Liver (tissue), 9 donors: ENCODE measurements around the gene KPNA6. TPM values are rescaled to one million over a fixed set of nuclear protein-coding genes. Genes with fewer than 3 reads are reported as not detected.

Experiments
- DNase-seq: peaks from one replicate; pipeline ENCODE4 v3.0.0-alpha.2; 2017; ENCODE audit warnings: low spot score
- H3K27ac ChIP-seq, 2 donors: one replicate each; pipeline ENCODE4 v1.7.0; 2013; ENCODE audit warnings: inconsistent platforms in 2 of 2, low read length in 2 of 2, control low read depth in 1 of 2, low read depth in 1 of 2, mild to moderate bottlenecking in 1 of 2
- H3K27me3 ChIP-seq, 4 donors: one replicate each; pipeline versions ENCODE4 v1.6.1 to v1.7.0; 2013; ENCODE audit warnings: low read length in 3 of 4, inconsistent platforms in 1 of 4, mild to moderate bottlenecking in 1 of 4, moderate library complexity in 1 of 4; ENCODE audit not compliant: control insufficient read depth in 4 of 4, insufficient read depth in 4 of 4
- H3K36me3 ChIP-seq, 4 donors: one replicate each; pipeline versions ENCODE4 v1.6.1 to v1.7.0; 2013; ENCODE audit warnings: low read length in 3 of 4, mild to moderate bottlenecking in 3 of 4, low read depth in 1 of 4, moderate library complexity in 1 of 4; ENCODE audit not compliant: control insufficient read depth in 4 of 4, insufficient read depth in 3 of 4
- H3K4me1 ChIP-seq, 4 donors: one replicate each; pipeline versions ENCODE4 v1.6.1 to v1.7.0; 2013; ENCODE audit warnings: low read length in 3 of 4, mild to moderate bottlenecking in 3 of 4, moderate library complexity in 1 of 4; ENCODE audit not compliant: control insufficient read depth in 4 of 4, insufficient read depth in 4 of 4
- H3K4me3 ChIP-seq, 3 donors: one replicate each; pipeline versions ENCODE4 v1.6.1 to v1.7.0; 2013; ENCODE audit warnings: low read length in 3 of 3, control low read depth in 1 of 3, low read depth in 1 of 3, mild to moderate bottlenecking in 1 of 3
- H3K9ac ChIP-seq, 2 donors: one replicate each; pipeline ENCODE4 v1.7.0; 2013; ENCODE audit warnings: low read length in 2 of 2, mild to moderate bottlenecking in 2 of 2, moderate library complexity in 2 of 2, control low read depth in 1 of 2, low read depth in 1 of 2
- H3K9me3 ChIP-seq, 4 donors: one replicate each; pipeline versions ENCODE4 v1.6.1 to v1.7.0; 2013; ENCODE audit warnings: low read length in 3 of 4; ENCODE audit not compliant: control insufficient read depth in 4 of 4
- ATF3 ChIP-seq: IDR thresholded peaks from 2 replicates; pipeline ENCODE4 v1.6.1; 2016; ENCODE audit warnings: antibody characterized with exemption
- EGR1 ChIP-seq, 2 donors: IDR thresholded peaks; 2 replicates each; pipeline ENCODE4 v1.6.1; 2016 to 2018; ENCODE audit warnings: antibody characterized with exemption in 2 of 2, low read depth in 2 of 2
- FOXA1 ChIP-seq: IDR thresholded peaks from 2 replicates; pipeline ENCODE4 v1.6.1; 2016; ENCODE audit warnings: antibody characterized with exemption
- FOXA2 ChIP-seq: IDR thresholded peaks from 2 replicates; pipeline ENCODE4 v1.6.1; 2016; ENCODE audit warnings: antibody characterized with exemption
- GABPA ChIP-seq, 2 donors: IDR thresholded peaks in 1 of 2; conservative IDR thresholded peaks in 1 of 2; 2 replicates each; pipeline ENCODE4 v1.6.1; 2016; ENCODE audit warnings: antibody characterized with exemption in 2 of 2, mild to moderate bottlenecking in 1 of 2, moderate library complexity in 1 of 2
- HNF4A ChIP-seq, 2 donors: conservative IDR thresholded peaks; 2 replicates each; pipeline ENCODE4 v1.6.1; 2016; ENCODE audit warnings: antibody characterized with exemption in 2 of 2, mild to moderate bottlenecking in 2 of 2
- HNF4G ChIP-seq: IDR thresholded peaks from 2 replicates; pipeline ENCODE4 v1.6.1; 2016; ENCODE audit warnings: antibody characterized with exemption
- JUND ChIP-seq, 2 donors: IDR thresholded peaks; 2 replicates each; pipeline ENCODE4 v1.6.1; 2016; ENCODE audit warnings: antibody characterized with exemption in 2 of 2
- MAX ChIP-seq: IDR thresholded peaks from 2 replicates; pipeline ENCODE4 v1.6.1; 2016; ENCODE audit warnings: antibody characterized with exemption
- NR2F2 ChIP-seq: IDR thresholded peaks from 2 replicates; pipeline ENCODE4 v1.6.1; 2016; ENCODE audit warnings: antibody characterized with exemption
- RAD21 ChIP-seq, 2 donors: IDR thresholded peaks; 2 replicates each; pipeline ENCODE4 v1.6.1; 2016; ENCODE audit warnings: antibody characterized with exemption in 2 of 2, mild to moderate bottlenecking in 2 of 2
- REST ChIP-seq: IDR thresholded peaks from 2 replicates; pipeline ENCODE4 v1.6.1; 2016; ENCODE audit warnings: antibody characterized with exemption, mild to moderate bottlenecking
- RXRA ChIP-seq, 2 donors: IDR thresholded peaks; 2 replicates each; pipeline ENCODE4 v1.6.1; 2017 to 2018; ENCODE audit warnings: antibody characterized with exemption in 2 of 2, mild to moderate bottlenecking in 1 of 2
- SP1 ChIP-seq: IDR thresholded peaks from 2 replicates; pipeline ENCODE4 v1.6.1; 2018; ENCODE audit warnings: antibody characterized with exemption, mild to moderate bottlenecking
- TAF1 ChIP-seq: conservative IDR thresholded peaks from 2 replicates; pipeline ENCODE4 v1.6.1; 2016; ENCODE audit warnings: antibody characterized with exemption, mild to moderate bottlenecking
- YY1 ChIP-seq: IDR thresholded peaks from 2 replicates; pipeline ENCODE4 v1.6.1; 2016; ENCODE audit warnings: antibody characterized with exemption, mild to moderate bottlenecking
- ZBTB33 ChIP-seq: IDR thresholded peaks from 2 replicates; pipeline ENCODE4 v1.6.1; 2016; ENCODE audit warnings: antibody characterized with exemption
- WGBS: extraction: QIAGEN DNeasy Blood & Tissue Kit; methylation state at CpG from one replicate; pipeline ENCODE4 v1.1.7; 2013; 5-methylcytosine and 5-hydroxymethylcytosine counted together
- polyA plus RNA-seq, 2 donors: library from polyadenylated mRNA; stranded (reverse) in 1 of 2; unstranded in 1 of 2; fragments of 200-250 nt in 1 of 2; fragments of >200 nt in 1 of 2; fragmentation: Nextera tagmentation in 1 of 2; extraction: Ambion mirVana in 1 of 2; gene quantifications; one replicate each; pipeline versions ENCODE4 v1.2.1 to v1.2.3, GENCODE V29; 2013 to 2015
- total RNA-seq, 2 donors: library from RNA; depleted of rRNA; stranded (reverse); fragments of >200 nt; gene quantifications; one replicate each; pipeline ENCODE4 v1.2.3, GENCODE V29; 2014
- donor health status: healthy.
- donor health status: healthy.
- donor health status: healthy.
- donor health status: healthy.
- donor health status: healthy.

Gene KPNA6
- total and polyA plus RNA-seq, 4 donors = 9.3 to 23.2 (median 16.7) TPM

- H3K9ac ChIP-seq = no peak overlapping the region
- TF ChIP-seq RAD21 (IDR thresholded peaks at IDR 0.05) = no peak
- TF ChIP-seq NR2F2 = no peak
- no peak for TF ChIP-seq REST
- H3K9me3 ChIP-seq = no peaks in the 10 kb centered on the region
- H3K4me3 ChIP-seq = no peak overlapping the region
- H3K36me3 ChIP-seq = peaks cover 0 to 13% (median 4%) of the 10 kb centered on the region in 4 donors
- H3K27me3 ChIP-seq = no peaks in the 10 kb centered on the region
- H3K4me1 ChIP-seq = peaks cover 13 to 22% (median 17%) of the 10 kb centered on the region in 4 donors
- DNase-seq = no peak
- 96% methylated on average over 7 of the region's 7 CpGs for WGBS
- no peak overlapping the region for H3K27ac ChIP-seq
Observed at GRCh38 chr1:32219022-32219421, 111.2 kb downstream of the KPNA6 start.

GRCh38 chr1:32220746-32221580 is 113.1 kb downstream of the KPNA6 start:
- no peak for DNase-seq
- Histone ChIP-seq H3K27me3 (no peaks in the 10 kb centered on the region), H3K36me3 (peaks cover under 1 to 14% (median 5%) of the 10 kb centered on the region in 4 donors), H3K9me3 (no peaks in the 10 kb centered on the region), H3K27ac (no peak overlapping the region), H3K4me3 (peak overlapping the region; percentile 85 to 94 (median 92)), H3K4me1 (peaks cover 13 to 26% (median 23%) of the 10 kb centered on the region in 4 donors), H3K9ac (peak overlapping the region; percentile 69 to 70)
- TF ChIP-seq ZBTB33 (no peak), YY1 (no peak), REST (no peak), HNF4A (conservative IDR thresholded peaks at IDR 0.05) (no peak), HNF4G (no peak), RAD21 (IDR thresholded peaks at IDR 0.05) (no peak), FOXA1 (no peak), ATF3 (no peak), GABPA (IDR thresholded peaks at IDR 0.05 in 1 of 2, conservative IDR thresholded peaks at IDR 0.05 in 1 of 2) (no peak), FOXA2 (no peak), EGR1 (IDR thresholded peaks at IDR 0.05; ENCODE audit: low read depth in 2 of 2) (no peak), TAF1 (no peak), JUND (IDR thresholded peaks at IDR 0.05) (no peak), SP1 (no peak), NR2F2 (no peak), RXRA (IDR thresholded peaks at IDR 0.05) (no peak), MAX (no peak)
- 94% methylated on average over 4 of the region's 4 CpGs for WGBS
